NCI-H2029 treated with DMSO at 0.1 percent for 48 hours (cell line): ENCODE measurements around the gene ZNF260.
"Not testable (repeated sequence)": the region's sequence is repeated elsewhere in the genome, so short reads cannot be mapped to it uniquely, and the experiment has no call there.

Experiments used
- DNase-seq: peaks from one replicate; lab custom pipeline; 2025; lab: John Stamatoyannopoulos, UW

ZNF260 gene

DNA sequence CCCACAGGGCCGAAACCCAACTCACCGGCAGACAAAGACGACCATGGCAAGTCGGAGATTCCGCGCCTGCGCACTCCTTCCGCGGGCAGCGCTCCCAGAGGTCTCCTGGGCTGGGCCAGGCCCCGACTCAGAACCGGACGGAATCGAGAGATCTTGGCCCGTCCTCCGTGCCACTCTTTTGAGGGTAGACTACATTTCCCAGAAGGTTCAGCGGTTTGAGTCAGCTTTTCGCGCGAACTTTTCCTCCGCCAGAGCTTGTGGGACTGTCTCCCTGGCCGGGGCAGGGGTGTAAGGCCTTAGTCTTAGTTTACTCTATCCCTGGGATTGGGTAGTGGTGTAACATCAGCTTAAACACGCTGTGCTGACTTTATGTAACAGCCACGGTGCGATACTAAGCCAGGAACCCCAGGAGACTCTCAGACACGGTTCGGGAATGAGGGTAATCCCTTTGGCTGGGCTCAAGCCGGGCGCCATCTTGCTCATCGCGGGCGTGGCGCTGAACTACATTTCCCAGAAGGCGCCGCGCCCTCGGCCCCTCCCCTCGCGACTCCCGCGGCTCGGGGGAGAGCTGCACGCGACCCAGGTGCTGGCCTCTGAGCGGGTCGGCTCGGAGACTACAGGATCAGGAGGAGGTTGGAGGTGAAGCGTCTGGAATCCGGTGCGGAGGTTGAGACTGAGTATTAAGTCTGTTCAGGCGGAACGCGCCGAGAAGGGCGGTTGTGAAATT, at the start of gene ZNF260:
TSS of gene ZNF260 (minus strand) at position 78 of the 727 bp plus-strand sequence. CDS start 13,033 bp downstream, outside the sequence.
- peak; percentile 90 for DNase-seq

GRCh38 chr19:36577271-36577996, 49.4 kb upstream of the ZNF260 start:
- DNase-seq, result no peak

DNA sequence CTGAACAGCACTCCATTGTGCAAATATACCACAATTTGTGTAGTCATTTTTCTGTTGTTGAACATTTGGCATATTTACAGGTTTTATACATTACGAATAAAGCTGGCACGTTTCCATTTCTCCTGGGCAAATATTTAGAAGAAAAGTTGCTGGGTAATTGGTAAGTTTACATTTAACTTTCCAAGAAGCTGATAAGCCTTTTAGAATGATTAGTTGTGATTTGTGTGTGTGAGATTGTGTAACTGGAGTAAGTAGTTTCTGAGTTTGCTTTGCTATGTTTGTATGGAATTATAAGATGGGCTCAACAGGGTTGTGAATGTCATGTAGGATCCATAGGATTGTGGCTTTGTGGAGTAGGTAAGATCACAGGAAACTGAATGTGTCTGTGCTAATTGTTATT, 46.7 kb upstream of the ZNF260 start:
- no peak for DNase-seq

DNA sequence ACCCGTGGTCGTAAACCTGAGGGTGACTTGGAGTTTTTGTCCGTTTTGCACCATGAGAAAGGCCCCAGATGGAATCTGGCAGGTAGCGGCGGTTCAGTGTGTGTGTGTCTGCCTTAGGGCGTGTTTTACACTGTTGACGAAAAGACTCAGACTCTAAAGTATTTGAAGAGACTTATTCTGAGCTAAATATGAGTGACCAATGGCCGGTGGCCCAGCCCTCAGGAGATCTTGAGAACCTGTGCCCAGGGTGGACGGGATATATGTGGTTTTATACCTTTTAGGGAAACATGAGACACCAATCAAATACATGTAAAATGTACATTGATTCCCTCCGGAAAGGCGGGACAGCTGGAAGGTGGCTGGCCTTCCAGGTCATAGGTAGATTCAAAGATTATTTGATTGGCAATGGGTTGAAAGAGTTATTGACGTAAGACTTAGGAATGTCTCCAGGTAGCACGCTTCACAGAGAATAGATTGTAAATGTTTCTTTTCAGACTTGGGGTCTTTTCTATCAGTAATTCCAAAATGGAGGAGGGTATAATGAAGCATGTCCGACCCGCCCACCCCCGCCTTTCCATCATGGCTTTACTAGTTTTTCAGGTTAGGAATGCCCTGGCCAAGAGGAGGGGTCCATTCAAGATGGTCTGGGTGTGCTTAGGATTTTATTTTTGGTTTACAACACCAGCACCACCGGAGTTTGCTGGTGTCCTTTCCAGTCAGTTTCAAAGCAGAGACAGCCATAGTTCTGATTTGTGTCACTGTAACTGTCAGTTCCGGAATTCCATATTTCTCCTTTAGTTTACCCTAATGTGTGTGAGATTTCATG, 46.0 kb upstream of the ZNF260 start:
- DNase-seq, result no peak

GRCh38 chr19:36573020-36573894, 45.2 kb upstream of the ZNF260 start, which contains the start of gene ZNF529:
Gene ZNF529 (minus strand): TSS chr19:36573292. CDS start chr19:36572346, 946 bp downstream.
- DNase-seq, result peak; percentile 82

GRCh38 chr19:36572593-36573019, 44.5 kb upstream of the ZNF260 start:
- no peak for DNase-seq

GRCh38 chr19:36564391-36564790, 36.3 kb upstream of the ZNF260 start:
- DNase-seq, result no peak

DNA sequence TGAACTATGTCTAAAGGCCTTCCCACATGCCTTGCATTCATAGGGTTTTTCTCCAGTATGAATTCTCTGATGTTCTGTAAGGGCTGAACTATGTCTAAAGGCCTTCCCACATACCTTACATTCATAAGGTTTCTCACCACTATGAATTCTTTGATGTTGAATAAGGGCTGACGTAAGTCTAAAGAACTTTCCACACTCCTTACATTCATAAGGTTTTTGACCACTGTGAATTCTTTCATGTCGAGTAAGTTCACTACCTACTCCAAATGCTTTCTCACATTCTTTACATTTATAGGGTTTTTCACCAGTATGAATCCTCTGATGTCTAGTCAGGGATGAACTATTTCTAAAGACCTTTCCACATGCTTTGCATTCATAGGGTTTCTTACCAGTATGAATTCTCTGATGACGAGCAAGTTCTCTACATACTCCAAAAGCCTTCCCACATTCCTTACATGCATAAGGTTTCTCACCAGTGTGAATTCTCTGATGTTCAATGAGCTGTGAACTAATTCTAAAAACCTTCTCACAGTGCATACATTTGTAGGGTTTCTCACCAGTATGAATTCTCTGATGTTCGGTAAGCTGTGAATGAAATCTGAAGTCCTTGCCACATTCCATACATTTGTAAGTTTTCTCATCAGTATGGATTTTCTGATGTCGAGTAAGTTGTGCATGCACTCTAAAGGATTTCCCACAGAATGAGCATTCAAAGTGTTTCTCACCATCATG, 19.1 kb upstream of the ZNF260 start:
- DNase-seq, result no peak

GRCh38 chr19:36528921-36529518, 949 bp upstream of the ZNF260 start:
- no peak for DNase-seq

DNA sequence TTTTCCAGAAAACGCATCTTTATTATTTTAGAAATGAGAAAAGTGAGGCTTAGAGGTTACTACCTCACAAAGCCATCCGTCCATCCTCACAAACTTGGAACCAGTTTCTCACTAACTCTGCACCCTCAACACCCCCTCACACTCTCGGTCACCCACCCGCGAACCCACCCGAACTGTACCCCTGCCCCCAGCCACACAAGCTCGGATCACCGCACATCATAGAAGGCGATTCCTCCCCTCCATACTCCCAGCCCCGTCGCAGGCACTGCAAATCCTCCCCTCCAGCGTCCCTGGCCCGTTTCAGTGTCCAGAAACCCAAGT, 238 bp downstream of the ZNF260 start:
- no peak for DNase-seq

DNA sequence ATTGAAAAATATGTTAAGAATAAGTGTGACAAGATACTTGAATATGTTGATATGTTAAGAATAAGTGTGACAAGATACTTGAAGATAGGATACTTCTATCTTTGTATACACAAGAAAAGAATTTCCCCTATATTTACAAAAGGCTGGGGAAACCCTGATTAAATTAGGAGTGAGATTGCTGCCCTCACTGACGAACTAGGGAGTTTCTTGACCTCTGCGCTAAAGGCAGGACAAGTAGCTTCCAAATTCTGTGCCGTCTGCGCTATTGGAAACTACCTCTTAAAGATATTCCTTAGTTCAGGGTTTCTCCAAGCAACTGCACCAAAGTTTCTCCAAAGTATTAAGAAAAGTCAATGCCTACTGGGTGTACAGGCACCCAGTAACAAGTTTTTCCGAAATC, 730 bp downstream of the ZNF260 start:
- DNase-seq, result no peak

DNA sequence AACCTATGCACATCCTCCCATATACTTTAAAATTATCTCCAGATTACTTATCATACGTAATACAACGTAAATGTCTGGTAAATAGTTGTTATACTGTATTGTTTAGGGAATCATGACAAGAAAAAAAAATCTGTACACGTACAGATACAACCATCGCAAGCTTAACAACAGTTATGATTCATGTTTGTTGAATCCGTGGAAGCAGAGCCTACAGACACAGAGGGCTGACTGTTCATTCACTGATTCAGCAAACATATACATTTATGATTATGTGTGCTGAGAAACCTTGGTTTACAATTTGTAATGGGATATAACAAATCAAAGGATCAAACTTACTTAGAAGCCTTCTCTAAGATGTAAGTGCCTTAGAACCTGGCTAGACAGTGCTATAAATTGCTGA, 1.5 kb downstream of the ZNF260 start:
- DNase-seq, result no peak

DNA sequence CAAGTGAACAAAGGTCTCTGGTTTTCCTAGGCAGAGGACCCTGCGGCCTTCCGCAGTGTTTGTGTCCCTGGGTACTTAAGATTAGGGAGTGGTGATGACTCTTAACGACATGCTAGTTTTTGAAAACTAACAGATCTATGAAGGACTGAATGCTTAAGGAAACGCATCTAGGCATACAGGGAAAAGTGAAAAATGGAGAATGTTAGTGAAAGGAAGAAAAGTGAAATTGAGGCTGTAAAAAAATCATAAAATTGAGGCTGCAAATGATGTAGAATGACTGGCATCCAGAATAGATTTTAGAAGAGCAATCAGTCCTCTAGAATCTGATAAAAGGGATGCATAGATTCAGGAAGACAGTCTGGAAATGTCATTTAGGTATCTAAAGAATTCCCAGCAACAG, 3.5 kb downstream of the ZNF260 start:
- DNase-seq, result no peak

DNA sequence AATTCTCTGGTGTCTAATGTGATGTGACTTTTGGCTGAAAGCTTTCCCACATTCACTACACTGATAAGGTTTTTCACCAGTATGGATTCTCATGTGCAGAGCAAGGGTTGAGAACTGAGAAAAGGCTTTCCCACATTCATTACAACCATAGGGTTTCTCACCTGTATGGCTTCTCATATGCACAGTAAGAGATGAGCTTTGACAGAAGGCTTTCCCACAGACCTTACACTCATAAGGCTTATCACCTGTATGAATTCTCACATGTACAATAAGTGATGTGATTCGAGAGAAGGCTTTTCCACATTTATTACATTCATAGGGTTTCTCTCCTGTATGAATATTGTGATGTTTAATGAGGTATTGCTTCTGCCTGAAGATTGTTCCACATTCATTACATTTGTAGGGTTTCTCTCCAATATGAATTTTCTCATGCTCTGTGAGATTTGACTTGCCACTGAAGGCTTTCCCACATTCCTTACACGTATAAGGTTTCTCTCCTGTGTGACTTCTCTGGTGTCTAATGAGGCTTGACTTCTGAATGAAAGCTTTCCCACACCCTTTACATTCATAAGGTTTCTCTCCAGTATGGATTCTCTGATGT, 14.0 kb downstream of the ZNF260 start:
- no peak for DNase-seq

DNA sequence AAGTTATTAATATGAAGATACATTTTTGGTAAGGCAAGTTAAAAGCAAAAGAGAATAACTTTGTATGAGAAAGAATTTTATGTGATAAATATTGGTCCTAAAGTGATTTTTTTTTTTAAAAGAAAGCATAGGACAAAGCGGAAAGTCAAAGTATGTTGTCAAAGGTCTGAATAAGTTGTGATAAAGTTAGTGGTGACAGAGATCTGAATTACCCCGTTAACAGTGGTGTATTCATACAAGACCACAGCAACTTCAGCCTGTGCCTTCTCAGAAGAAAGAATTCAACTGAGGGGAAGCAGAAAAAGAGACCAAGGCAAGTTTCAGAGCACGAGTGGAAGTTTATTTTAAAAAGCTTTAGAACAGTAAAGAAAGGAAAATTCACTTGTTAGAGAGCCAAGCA, 19.7 kb downstream of the ZNF260 start:
- DNase-seq, result no peak

DNA sequence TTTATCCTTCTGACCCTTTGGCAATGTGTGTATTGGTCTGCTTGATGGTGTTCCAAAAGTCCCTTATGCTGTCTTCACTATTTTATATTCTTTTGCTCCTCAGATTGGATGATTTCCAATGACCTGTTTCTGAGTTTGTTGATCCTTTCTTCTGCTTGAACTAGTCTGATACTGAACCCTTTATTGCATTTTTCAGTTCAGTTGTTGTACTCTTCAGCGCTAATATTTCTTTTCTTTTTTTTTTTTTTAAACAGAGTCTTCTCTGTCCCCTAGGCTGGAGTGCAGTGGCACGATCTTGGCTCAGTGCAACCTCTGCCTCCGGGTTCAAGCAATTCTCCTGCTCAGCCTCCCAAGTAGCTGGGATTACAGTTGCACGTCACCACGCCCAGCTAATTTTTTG, 26.1 kb downstream of the ZNF260 start:
- DNase-seq, result no peak

DNA sequence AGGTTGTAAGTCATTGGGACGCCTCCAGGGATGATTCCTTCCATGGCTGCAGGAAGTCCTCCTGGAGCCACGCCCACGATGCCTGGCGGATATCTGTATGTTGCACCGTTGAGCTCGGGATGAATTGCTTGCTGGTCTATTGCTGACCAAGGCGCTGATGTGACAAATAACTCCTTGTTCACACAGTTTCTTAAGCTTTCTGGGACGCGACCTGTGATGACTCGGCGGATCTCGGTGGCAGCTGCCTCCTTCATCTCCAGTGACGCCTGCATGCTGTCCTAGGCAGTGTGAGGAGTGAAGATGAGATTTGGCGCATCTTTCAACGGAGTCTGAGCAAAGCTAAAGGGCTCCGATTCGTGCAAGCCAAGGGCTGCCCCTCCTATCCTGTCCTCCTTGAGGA, 31.1 kb downstream of the ZNF260 start:
- DNase-seq, result no peak

DNA sequence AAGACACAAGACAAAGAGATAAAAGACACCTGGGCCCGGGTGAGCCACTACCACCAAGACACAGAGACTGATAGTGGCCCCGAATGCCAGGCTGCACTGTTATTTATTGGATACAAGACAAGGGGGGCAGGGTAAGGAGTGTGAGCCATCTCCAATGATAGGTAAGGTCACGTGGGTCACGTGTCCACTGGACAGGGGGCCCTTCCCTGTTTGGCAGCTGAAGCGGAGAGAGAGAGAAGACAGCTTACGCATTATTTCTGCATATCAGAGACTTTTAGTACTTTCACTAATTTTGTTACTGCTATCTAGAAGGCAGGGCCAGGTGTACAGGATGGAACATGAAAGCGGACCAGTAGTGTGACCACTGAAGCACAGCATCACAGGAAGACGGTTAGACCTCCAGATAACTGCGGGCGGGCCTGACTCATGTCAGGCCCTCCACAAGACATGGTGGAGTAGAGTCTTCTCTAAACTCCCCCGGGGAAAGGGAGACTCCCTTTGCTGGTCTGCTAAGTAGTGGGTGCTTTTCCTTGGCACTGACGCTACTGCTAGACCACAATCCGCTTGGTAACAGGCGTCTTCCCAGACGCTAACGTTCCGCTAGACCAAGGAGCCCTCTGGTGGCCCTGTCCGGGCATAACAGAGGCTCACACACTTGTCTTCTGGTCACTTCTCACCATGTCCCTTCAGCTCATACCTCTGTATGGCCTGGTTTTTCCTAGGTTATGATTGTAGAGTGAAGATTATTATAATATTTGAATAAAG, 35.2 kb downstream of the ZNF260 start:
- DNase-seq, result not testable (repeated sequence)

- not testable (repeated sequence) for DNase-seq
Observed at GRCh38 chr19:36490846-36491245, 37.2 kb downstream of the ZNF260 start.
